ENCODE data around the gene ZNF827.

The ZNF827 gene

GRCh38 chr4:145797278-145797677 is 141.3 kb downstream of the ZNF827 start:
- DNase-seq (ENCODE audit: low read depth): no peak

- DNase-seq (ENCODE audit: low read depth): no peak
These were observed 142.3 kb downstream of the ZNF827 start for GRCh38 chr4:145796346-145796745.

- no peak for DNase-seq (ENCODE audit: low read depth)
These were observed 143.1 kb downstream of the ZNF827 start for GRCh38 chr4:145795521-145795920.

GRCh38 chr4:145792429-145792828 is 146.2 kb downstream of the ZNF827 start:
- no peak for DNase-seq (ENCODE audit: low read depth)

- DNase-seq (ENCODE audit: low read depth): no peak
These were observed 146.6 kb downstream of the ZNF827 start for GRCh38 chr4:145791988-145792387.

GRCh38 chr4:145788755-145789154 is 149.9 kb downstream of the ZNF827 start:
- DNase-seq (ENCODE audit: low read depth): no peak

- no peak for DNase-seq (ENCODE audit: low read depth)
These were observed 151.8 kb downstream of the ZNF827 start for GRCh38 chr4:145786830-145787229.

GRCh38 chr4:145786261-145786660 is 152.4 kb downstream of the ZNF827 start:
- DNase-seq (ENCODE audit: low read depth): no peak

GRCh38 chr4:145785391-145786008 is 153.1 kb downstream of the ZNF827 start:
- DNase-seq (ENCODE audit: low read depth): no peak

GRCh38 chr4:145784036-145784435 is 154.6 kb downstream of the ZNF827 start:
- DNase-seq (ENCODE audit: low read depth): no peak

GRCh38 chr4:145782756-145783155 is 155.9 kb downstream of the ZNF827 start:
- no peak for DNase-seq (ENCODE audit: low read depth)

- no peak for DNase-seq (ENCODE audit: low read depth)
These were observed 157.3 kb downstream of the ZNF827 start for GRCh38 chr4:145781351-145781750.

GRCh38 chr4:145779319-145779801 is 159.3 kb downstream of the ZNF827 start:
- no peak for DNase-seq (ENCODE audit: low read depth)

GRCh38 chr4:145776208-145776607 is 162.4 kb downstream of the ZNF827 start:
- no peak for DNase-seq (ENCODE audit: low read depth)

- no peak for DNase-seq (ENCODE audit: low read depth)
These were observed 163.2 kb downstream of the ZNF827 start for GRCh38 chr4:145775406-145775805.

- no peak for DNase-seq (ENCODE audit: low read depth)
These were observed 164.2 kb downstream of the ZNF827 start for GRCh38 chr4:145774473-145774872.

GRCh38 chr4:145773581-145774234 is 164.9 kb downstream of the ZNF827 start:
- DNase-seq (ENCODE audit: low read depth): no peak

- no peak for DNase-seq (ENCODE audit: low read depth)
These were observed 166.3 kb downstream of the ZNF827 start for GRCh38 chr4:145772347-145772746.

GRCh38 chr4:145770124-145770523 is 168.5 kb downstream of the ZNF827 start:
- no peak for DNase-seq (ENCODE audit: low read depth)

GRCh38 chr4:145769450-145770037 is 169.1 kb downstream of the ZNF827 start:
- no peak for DNase-seq (ENCODE audit: low read depth)

- no peak for DNase-seq (ENCODE audit: low read depth)
These were observed 172.3 kb downstream of the ZNF827 start for GRCh38 chr4:145766273-145766672.

GRCh38 chr4:145763399-145763798 is 175.2 kb downstream of the ZNF827 start:
- no peak for DNase-seq (ENCODE audit: low read depth)

- DNase-seq (ENCODE audit: low read depth): no peak
These were observed 175.9 kb downstream of the ZNF827 start for GRCh38 chr4:145762719-145763118.

Data from T-helper 22 cell (primary cell).